GM12878 (cell line): ENCODE data around the gene MED13L. TPM values are rescaled to one million over a fixed set of nuclear protein-coding genes. Genes with fewer than 3 reads are reported as not detected.
A peak's percentile ranks its signal among the peaks of the same experiment; 100 is the strongest.

Source experiments
- ATAC-seq: fragments of 200-7000 bp; cut with Tn5 transposase; 3 replicates; pipeline ENCODE4 v1.9.1; 2020; ENCODE audit warnings: mild to moderate bottlenecking, moderate library complexity
- BruUV-seq: library from RNA; stranded (reverse); fragments of 400-500 nt; replicated peaks from 2 replicates; lab custom pipeline; 2021; lab: Mats Ljungman, UMichigan
- CTCF ChIA-PET: fragments of 300-600 bp; sonication (Branson Sonifier 250); formaldehyde crosslinking; extraction: SDS; loops from one replicate; lab custom pipeline; 2021; ENCODE audit warnings: inconsistent platforms; lab: Yijun Ruan, JAX
- POLR2A ChIA-PET: fragments of 350-600 bp; formaldehyde crosslinking; extraction: SDS; loops from one replicate; lab custom pipeline; 2021; ENCODE audit warnings: inconsistent platforms; lab: Charles Lee
- RAD21 ChIA-PET: fragments of 300-600 bp; sonication (Branson Sonifier 250); formaldehyde crosslinking; loops from one replicate; lab custom pipeline; 2023; ENCODE audit warnings: antibody characterized with exemption; ENCODE audit not compliant: unreplicated experiment; lab: Charles Lee
- SMC1A ChIA-PET: fragments of 300-600 bp; sonication (Branson Sonifier 250); formaldehyde crosslinking; loops from one replicate; lab custom pipeline; 2023; ENCODE audit not compliant: unreplicated experiment, uncharacterized antibody; lab: Charles Lee
- DNase-seq: peaks from one replicate; pipeline ENCODE4 v3.0.0-alpha.2; 2011; ENCODE audit warnings: low read depth, low spot score
- FAIRE-seq: peaks from 3 replicates; lab custom pipeline; 2011; peaks lifted over from hg19 to GRCh38; lab: Jason Lieb, UNC
- H2AFZ ChIP-seq: 2 replicates; pipeline ENCODE4 v1.6.0; 2011; ENCODE audit warnings: low read depth, low read length, control low read depth; ENCODE audit not compliant: control insufficient read depth
- H3K27ac ChIP-seq: 2 replicates; pipeline ENCODE4 v1.5.1; 2011; ENCODE audit warnings: control low read depth; ENCODE audit not compliant: control insufficient read depth, insufficient read depth
- H3K27me3 ChIP-seq, 2 experiments: replicated peaks in 1 of 2; 2 replicates each; pipeline versions ENCODE4 v1.6.0 to v1.6.1; 2011; ENCODE audit warnings: low read length in 1 of 2; ENCODE audit not compliant: control insufficient read depth in 2 of 2, insufficient read depth in 2 of 2
- H3K36me3 ChIP-seq, 2 experiments: 2 replicates each; pipeline ENCODE4 v1.5.1; 2011; ENCODE audit warnings: low read length in 1 of 2; ENCODE audit not compliant: control insufficient read depth in 2 of 2, insufficient read depth in 2 of 2
- H3K4me1 ChIP-seq: 2 replicates; pipeline ENCODE4 v1.6.1; 2011; ENCODE audit warnings: mild to moderate bottlenecking, low read length, moderate library complexity, mixed read lengths; ENCODE audit not compliant: control insufficient read depth, insufficient read depth
- H3K4me2 ChIP-seq: 2 replicates; pipeline ENCODE4 v1.6.0; 2011; ENCODE audit warnings: control low read depth; ENCODE audit not compliant: control insufficient read depth, insufficient read depth
- H3K4me3 ChIP-seq: fragments of 200-600 bp; sonication (generic); 2 replicates; pipeline ENCODE4 v1.5.1; 2016
- H3K79me2 ChIP-seq: 2 replicates; pipeline ENCODE4 v1.6.0; 2011; ENCODE audit warnings: low read length; ENCODE audit not compliant: control insufficient read depth, insufficient read depth
- H3K9ac ChIP-seq: 2 replicates; pipeline ENCODE4 v1.8.0; 2011; ENCODE audit warnings: low read length, control low read depth, mixed read lengths; ENCODE audit not compliant: control insufficient read depth, insufficient read depth
- H3K9me3 ChIP-seq: replicated peaks from 3 replicates; pipeline ENCODE4 v1.5.1; 2011; ENCODE audit warnings: mild to moderate bottlenecking, low read length; ENCODE audit not compliant: control insufficient read depth, insufficient read depth
- H4K20me1 ChIP-seq: 2 replicates; pipeline ENCODE4 v1.6.0; 2011; ENCODE audit not compliant: control insufficient read depth, insufficient read depth
- ETV6 ChIP-seq, 2 experiments: fragments of 450-650 bp in 1 of 2; IDR thresholded peaks in 1 of 2; conservative IDR thresholded peaks in 1 of 2; 2 replicates each; pipeline ENCODE4 v1.6.1; 2014; ENCODE audit warnings: antibody characterized with exemption in 1 of 2, borderline replicate concordance in 1 of 2, low read depth in 1 of 2, mild to moderate bottlenecking in 1 of 2, moderate library complexity in 1 of 2
- MXI1 ChIP-seq: fragments of 150-350 bp; IDR thresholded peaks from 2 replicates; pipeline ENCODE4 v1.6.1; 2011; ENCODE audit warnings: low read depth, mild to moderate bottlenecking, inconsistent platforms, low read length, improper control_type of control experiment
- RUNX3 ChIP-seq: IDR thresholded peaks from 2 replicates; pipeline ENCODE4 v1.6.1; 2012; ENCODE audit warnings: low read length, inconsistent platforms
- SMAD5 ChIP-seq: IDR thresholded peaks from 2 replicates; pipeline ENCODE4 v1.6.1; 2016; ENCODE audit warnings: antibody characterized with exemption, low read depth
- USF1 ChIP-seq: IDR thresholded peaks from 2 replicates; pipeline ENCODE4 v1.6.1; 2011; ENCODE audit warnings: borderline replicate concordance, low read depth, mild to moderate bottlenecking, moderate library complexity, mixed read lengths, low read length; ENCODE audit not compliant: insufficient read depth; ENCODE audit errors: extremely low read length
- ZNF622 ChIP-seq: fragments of 450-650 bp; IDR thresholded peaks from 2 replicates; pipeline ENCODE4 v1.6.1; 2017; ENCODE audit warnings: mild to moderate bottlenecking, inconsistent platforms
- WGBS: methylation state at CpG from one replicate; pipeline ENCODE4 v1.1.6; 2016; ENCODE audit warnings: low lambda C conversion rate; ENCODE audit not compliant: insufficient replicate concordance, insufficient coverage; ENCODE audit errors: missing lambda C conversion rate; 5-methylcytosine and 5-hydroxymethylcytosine counted together
- in situ Hi-C: fragments of 300-500 bp; cut with MboI; formaldehyde crosslinking; loops from 9 replicates; pipeline ENCODE4 v1.14.3; 2018; ENCODE audit warnings: mixed read lengths
- intact Hi-C: fragments of 100-400 bp; cut with micrococcal nuclease; formaldehyde crosslinking; loops from one replicate; pipeline ENCODE4 v1.14.2; 2022; ENCODE audit not compliant: unreplicated experiment
- polyA plus RNA-seq, 11 experiments: library from polyadenylated mRNA; depleted of rRNA in 4 of 11; unstranded in 6 of 11; stranded (reverse) in 5 of 11; fragments of >200 nt; fragmentation: Nextera tagmentation in 4 of 11; fragmentation: Illumina TruSeq in 1 of 11; extraction: Ambion mirVana in 4 of 11; extraction: Trizol in 1 of 11; gene quantifications; 1 replicate in 1 of 11; 2 replicates in 10 of 11; pipeline versions ENCODE4 v1.2.1 to v1.2.3, GENCODE V29; 2011 to 2016; ENCODE audit warnings: inconsistent platforms in 2 of 11, missing spikeins in 2 of 11, low read depth in 1 of 11
- total RNA-seq, 4 experiments: library from RNA; depleted of rRNA in 3 of 4; stranded (reverse); fragments of >200 nt in 3 of 4; fragmentation: Illumina TruSeq in 1 of 4; extraction: Trizol in 1 of 4; gene quantifications; 2 replicates each; pipeline versions ENCODE4 v1.2.1 to v1.2.3, GENCODE V29; 2013 to 2021
- TF ChIP-seq, protein P1 (sequence below): fragments of 150-350 bp; IDR thresholded peaks from 2 replicates; pipeline ENCODE4 v1.6.1; 2014; ENCODE audit warnings: mild to moderate bottlenecking, low read depth, low read length
- TF ChIP-seq, protein P2 (sequence below): fragments of 450-650 bp; formaldehyde crosslinking; IDR thresholded peaks from 2 replicates; pipeline ENCODE4 v1.5.0; 2022; ENCODE audit warnings: mild to moderate bottlenecking, missing genetic modification characterization

Gene MED13L
- total and polyA plus RNA-seq, 10 of the 15 experiments (the other 5 are each of a cell fraction or from before 2014, with no cell fraction given): 3.7 to 30.1 (median 9.1) TPM

DNA sequence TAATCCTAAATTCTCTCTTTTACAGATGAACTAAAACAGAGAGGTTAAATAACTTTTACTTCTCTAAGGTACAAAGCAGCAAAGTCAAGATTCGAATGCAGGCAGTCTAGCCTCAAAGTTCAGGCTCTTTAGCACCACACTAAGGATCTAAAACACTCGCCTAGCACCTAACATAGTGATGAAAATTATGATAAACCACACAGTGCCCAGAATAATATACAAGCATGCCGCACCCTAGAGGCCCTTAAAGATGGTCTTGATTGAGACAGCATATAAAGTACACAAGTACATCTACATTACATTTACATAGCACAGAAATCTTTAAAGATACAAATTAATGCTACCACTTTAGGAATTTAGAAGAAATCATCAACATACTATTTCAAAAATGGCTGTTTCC lies 207.0 kb downstream of the MED13L start:
- intact Hi-C loops: no loop called here
- CTCF ChIA-PET: interaction anchor here (0.8 to 2.1 kb wide), 3 partner anchors 10 to 633 kb away, joined by 3 to 5 read pairs (median 3); no protein-coding TSS in a partner anchor
- Histone ChIP-seq H3K79me2 (no peaks in the 10 kb centered on the region), H3K9ac (no peak overlapping the region), H3K36me3 (no peaks in the 10 kb centered on the region), H3K4me1 (no peaks in the 10 kb centered on the region), H4K20me1 (no peaks in the 10 kb centered on the region), H3K4me2 (no peak overlapping the region), H3K27me3 (no peaks in the 10 kb centered on the region), H3K4me3 (no peak overlapping the region), H2AFZ (no peak overlapping the region), H3K9me3 (no peaks in the 10 kb centered on the region), H3K27ac (no peak overlapping the region)
- no TSS peak for BruUV-seq
- FAIRE-seq (peak; percentile 27), DNase-seq (no peak), ATAC-seq (no peak)
- no peak for TF ChIP-seq RUNX3
- TF ChIP-seq MXI1: no peak
- TF ChIP-seq USF1: no peak
- RAD21 ChIA-PET: interaction anchor here (0.9 kb wide), 1 partner anchor 10 kb away, joined by 3 read pairs; no protein-coding TSS in a partner anchor
- 67% methylated on average over 3 of the region's 3 CpGs for WGBS
- in situ Hi-C loops: no loop called here
- SMC1A ChIA-PET: no interaction called here
- POLR2A ChIA-PET: no interaction called here

DNA sequence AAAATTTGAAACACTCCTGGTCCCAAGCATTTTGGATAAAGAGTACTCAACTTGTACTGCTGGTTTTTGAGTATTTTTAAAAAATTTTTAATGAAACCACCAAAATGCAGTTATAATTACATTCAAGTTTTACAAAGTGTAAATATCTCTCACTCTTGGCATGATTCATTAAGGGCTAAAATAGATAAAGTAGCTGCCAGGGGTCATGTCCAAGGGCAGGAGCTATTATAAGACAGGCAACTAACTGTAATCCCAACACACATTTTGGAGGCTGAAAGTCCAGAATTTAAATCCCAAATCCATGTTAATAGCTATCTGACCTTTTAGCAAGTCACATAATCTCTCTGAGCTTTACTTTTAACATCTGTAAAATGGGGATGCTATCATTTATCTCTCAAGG lies 207.6 kb downstream of the MED13L start:
- POLR2A ChIA-PET: no interaction called here
- H3K4me1 ChIP-seq: no peaks in the 10 kb centered on the region
- BruUV-seq: no TSS peak
- CTCF ChIA-PET: interaction anchor here (0.8 to 2.1 kb wide), 4 partner anchors 9 to 633 kb away, joined by 3 to 5 read pairs (median 3); no protein-coding TSS in a partner anchor
- TF ChIP-seq, protein P1, sequence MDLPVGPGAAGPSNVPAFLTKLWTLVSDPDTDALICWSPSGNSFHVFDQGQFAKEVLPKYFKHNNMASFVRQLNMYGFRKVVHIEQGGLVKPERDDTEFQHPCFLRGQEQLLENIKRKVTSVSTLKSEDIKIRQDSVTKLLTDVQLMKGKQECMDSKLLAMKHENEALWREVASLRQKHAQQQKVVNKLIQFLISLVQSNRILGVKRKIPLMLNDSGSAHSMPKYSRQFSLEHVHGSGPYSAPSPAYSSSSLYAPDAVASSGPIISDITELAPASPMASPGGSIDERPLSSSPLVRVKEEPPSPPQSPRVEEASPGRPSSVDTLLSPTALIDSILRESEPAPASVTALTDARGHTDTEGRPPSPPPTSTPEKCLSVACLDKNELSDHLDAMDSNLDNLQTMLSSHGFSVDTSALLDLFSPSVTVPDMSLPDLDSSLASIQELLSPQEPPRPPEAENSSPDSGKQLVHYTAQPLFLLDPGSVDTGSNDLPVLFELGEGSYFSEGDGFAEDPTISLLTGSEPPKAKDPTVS: no peak
- TF ChIP-seq, protein P2, sequence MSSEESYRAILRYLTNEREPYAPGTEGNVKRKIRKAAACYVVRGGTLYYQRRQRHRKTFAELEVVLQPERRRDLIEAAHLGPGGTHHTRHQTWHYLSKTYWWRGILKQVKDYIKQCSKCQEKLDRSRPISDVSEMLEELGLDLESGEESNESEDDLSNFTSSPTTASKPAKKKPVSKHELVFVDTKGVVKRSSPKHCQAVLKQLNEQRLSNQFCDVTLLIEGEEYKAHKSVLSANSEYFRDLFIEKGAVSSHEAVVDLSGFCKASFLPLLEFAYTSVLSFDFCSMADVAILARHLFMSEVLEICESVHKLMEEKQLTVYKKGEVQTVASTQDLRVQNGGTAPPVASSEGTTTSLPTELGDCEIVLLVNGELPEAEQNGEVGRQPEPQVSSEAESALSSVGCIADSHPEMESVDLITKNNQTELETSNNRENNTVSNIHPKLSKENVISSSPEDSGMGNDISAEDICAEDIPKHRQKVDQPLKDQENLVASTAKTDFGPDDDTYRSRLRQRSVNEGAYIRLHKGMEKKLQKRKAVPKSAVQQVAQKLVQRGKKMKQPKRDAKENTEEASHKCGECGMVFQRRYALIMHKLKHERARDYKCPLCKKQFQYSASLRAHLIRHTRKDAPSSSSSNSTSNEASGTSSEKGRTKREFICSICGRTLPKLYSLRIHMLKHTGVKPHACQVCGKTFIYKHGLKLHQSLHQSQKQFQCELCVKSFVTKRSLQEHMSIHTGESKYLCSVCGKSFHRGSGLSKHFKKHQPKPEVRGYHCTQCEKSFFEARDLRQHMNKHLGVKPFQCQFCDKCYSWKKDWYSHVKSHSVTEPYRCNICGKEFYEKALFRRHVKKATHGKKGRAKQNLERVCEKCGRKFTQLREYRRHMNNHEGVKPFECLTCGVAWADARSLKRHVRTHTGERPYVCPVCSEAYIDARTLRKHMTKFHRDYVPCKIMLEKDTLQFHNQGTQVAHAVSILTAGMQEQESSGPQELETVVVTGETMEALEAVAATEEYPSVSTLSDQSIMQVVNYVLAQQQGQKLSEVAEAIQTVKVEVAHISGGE (CRISPR knock-in tag): no peak
- no peak for TF ChIP-seq ZNF622
- TF ChIP-seq SMAD5: no peak
- no peak for TF ChIP-seq ETV6 (conservative IDR thresholded peaks at IDR 0.05 in 1 of 2, IDR thresholded peaks at IDR 0.05 in 1 of 2; ENCODE audit: borderline replicate concordance in 1 of 2, low read depth in 1 of 2)
- H3K27ac ChIP-seq: no peak overlapping the region
- H3K79me2 ChIP-seq: no peaks in the 10 kb centered on the region
- SMC1A ChIA-PET: no interaction called here
- no peaks in the 10 kb centered on the region for H4K20me1 ChIP-seq
- H3K4me2 ChIP-seq: no peak overlapping the region
- no peaks in the 10 kb centered on the region for H3K36me3 ChIP-seq
- no peak overlapping the region for H3K4me3 ChIP-seq
- FAIRE-seq (peak; percentile 27), DNase-seq (no peak), ATAC-seq (no peak)
- in situ Hi-C loops: no loop called here
- no peaks in the 10 kb centered on the region for H3K27me3 ChIP-seq
- no peak overlapping the region for H3K9ac ChIP-seq
- intact Hi-C loops: loop anchor here (5.0 kb wide), 1 partner anchor 53 kb away; no protein-coding TSS in a partner anchor
- RAD21 ChIA-PET: interaction anchor here (0.9 kb wide), 1 partner anchor 9 kb away, joined by 3 read pairs; no protein-coding TSS in a partner anchor
- no peak overlapping the region for H2AFZ ChIP-seq
- H3K9me3 ChIP-seq: no peaks in the 10 kb centered on the region
